ENCODE measurements around the gene PRKCZ. TPM values are rescaled to one million over a fixed set of nuclear protein-coding genes. Genes with fewer than 3 reads are reported as not detected.
"Not testable (repeated sequence)": the region's sequence is repeated elsewhere in the genome, so short reads cannot be mapped to it uniquely, and the experiment has no call there.

The PRKCZ gene
- polyA plus RNA-seq, 3 donors = 0.74 to 1.9 (median 1.4) TPM

GRCh38 chr1:2146836-2147517 is 96.8 kb downstream of the PRKCZ start:
- Histone ChIP-seq H3K4me3 (replicated peaks in 1 of 3; ENCODE audit: low read depth in 2 of 3, low read length in 3 of 3) (peak overlapping the region in 1 of 3 experiments; percentile 6), H4K20me1 (ENCODE audit: insufficient read depth, low read length) (no peaks in the 10 kb centered on the region), H2AFZ (ENCODE audit: insufficient read depth, low read depth, low read length, poor library complexity, severe bottlenecking) (no peak overlapping the region), H3K27me3 (ENCODE audit: control insufficient read depth in 2 of 2, insufficient read depth in 2 of 2, low read length in 2 of 2) (no peaks in the 10 kb centered on the region), H3K9me3 (replicated peaks in 1 of 2; ENCODE audit: control insufficient read depth in 1 of 2, insufficient read depth in 1 of 2, low read length in 2 of 2) (no peaks in the 10 kb centered on the region), H3K27ac (ENCODE audit: low read depth in 1 of 2, low read length in 2 of 2) (no peak overlapping the region), H3K4me1 (ENCODE audit: control insufficient read depth in 1 of 2, insufficient read depth in 2 of 2, low read length in 2 of 2) (peaks cover 92 to 99% of the 10 kb centered on the region in 2 donors), H3K9ac (ENCODE audit: insufficient read depth, low read length, poor library complexity, severe bottlenecking) (no peak overlapping the region), H3K36me3 (replicated peaks in 1 of 2; ENCODE audit: control insufficient read depth in 1 of 2, insufficient read depth in 2 of 2, low read length in 2 of 2) (no peaks in the 10 kb centered on the region), H3K79me2 (ENCODE audit: insufficient read depth, low read length) (no peaks in the 10 kb centered on the region), H3K4me2 (replicated peaks; ENCODE audit: extremely low read depth, low read length, poor library complexity, severe bottlenecking) (no peak overlapping the region)
- WGBS (ENCODE audit: insufficient coverage) = 95% methylated on average over 11 of the region's 11 CpGs
- Mint-ChIP-seq H3K27me3 (ENCODE audit: low read depth in 3 of 3) (peaks cover 0 to 2% (median 0%) of the 10 kb centered on the region in 3 donors), H3K36me3 (no peaks in the 10 kb centered on the region), H3K27ac (no peak overlapping the region), H3K4me1 (peaks cover 19% of the 10 kb centered on the region), H3K4me3 (no peak overlapping the region), H3K9me3 (peaks cover 0 to 3% (median 0%) of the 10 kb centered on the region in 7 donors)
- DNase-seq = no peak
- intact Hi-C loops (cut with micrococcal nuclease) = no loop called here
- no peak for TF ChIP-seq CTCF (IDR thresholded peaks at IDR 0.05)

GRCh38 chr1:2147869-2148268 is 97.7 kb downstream of the PRKCZ start:
- H3K4me2 ChIP-seq (replicated peaks; ENCODE audit: extremely low read depth, low read length, poor library complexity, severe bottlenecking); H3K36me3 Mint-ChIP-seq; H3K27me3 ChIP-seq (ENCODE audit: control insufficient read depth in 2 of 2, insufficient read depth in 2 of 2, low read length in 2 of 2); H2AFZ ChIP-seq (ENCODE audit: insufficient read depth, low read depth, low read length, poor library complexity, severe bottlenecking); H3K9ac ChIP-seq (ENCODE audit: insufficient read depth, low read length, poor library complexity, severe bottlenecking); H3K36me3 ChIP-seq (replicated peaks in 1 of 2; ENCODE audit: control insufficient read depth in 1 of 2, insufficient read depth in 2 of 2, low read length in 2 of 2); H3K79me2 ChIP-seq (ENCODE audit: insufficient read depth, low read length); H3K4me3 Mint-ChIP-seq; H3K9me3 Mint-ChIP-seq; H4K20me1 ChIP-seq (ENCODE audit: insufficient read depth, low read length); DNase-seq; H3K27me3 Mint-ChIP-seq (ENCODE audit: low read depth in 3 of 3); intact Hi-C loops (cut with micrococcal nuclease); H3K9me3 ChIP-seq (replicated peaks in 1 of 2; ENCODE audit: control insufficient read depth in 1 of 2, insufficient read depth in 1 of 2, low read length in 2 of 2); H3K27ac Mint-ChIP-seq: not testable (repeated sequence)
- Histone ChIP-seq H3K4me3 (replicated peaks in 1 of 3; ENCODE audit: low read depth in 2 of 3, low read length in 3 of 3) (peak overlapping the region in 1 of 3 experiments; percentile 52), H3K27ac (ENCODE audit: low read depth in 1 of 2, low read length in 2 of 2) (peak overlapping the region in 1 of 2 donors; percentile 99), H3K4me1 (ENCODE audit: control insufficient read depth in 1 of 2, insufficient read depth in 2 of 2, low read length in 2 of 2) (peaks cover 92 to 99% of the 10 kb centered on the region in 2 donors)
- 100% methylated on average over 2 of the region's 5 CpGs for WGBS (ENCODE audit: insufficient coverage)
- peaks cover 12% of the 10 kb centered on the region for H3K4me1 Mint-ChIP-seq
